H9 (cell line): ENCODE measurements around the gene TRIM24. TPM values are rescaled to one million over a fixed set of nuclear protein-coding genes. Genes with fewer than 3 reads are reported as not detected.
"Not testable (repeated sequence)": the region's sequence is repeated elsewhere in the genome, so short reads cannot be mapped to it uniquely, and the experiment has no call there.

Experiments
- DNase-seq: peaks from one replicate; pipeline ENCODE4 v3.0.0-alpha.2; 2017
- H2AFZ ChIP-seq: one replicate; pipeline ENCODE4 v1.6.1; 2013; ENCODE audit warnings: mild to moderate bottlenecking, low read length, control low read depth, moderate library complexity
- H2AK5ac ChIP-seq: 2 replicates; pipeline ENCODE4 v1.6.1; 2013; ENCODE audit warnings: low read length, control low read depth, mixed read lengths; ENCODE audit not compliant: insufficient read length
- H2BK120ac ChIP-seq: one replicate; pipeline ENCODE4 v1.6.1; 2013; ENCODE audit warnings: low read depth, mild to moderate bottlenecking, low read length, control low read depth, inconsistent platforms; ENCODE audit not compliant: poor library complexity, severe bottlenecking
- H2BK12ac ChIP-seq: 2 replicates; pipeline ENCODE4 v1.6.1; 2013; ENCODE audit warnings: low read length, control low read depth, mixed read lengths, low read depth; ENCODE audit not compliant: insufficient read length
- H2BK15ac ChIP-seq: 2 replicates; pipeline ENCODE4 v1.6.1; 2013; ENCODE audit warnings: low read depth, low read length, control low read depth
- H2BK20ac ChIP-seq: one replicate; pipeline ENCODE4 v1.6.1; 2013; ENCODE audit warnings: low read depth, mild to moderate bottlenecking, low read length, control low read depth, inconsistent platforms; ENCODE audit not compliant: poor library complexity, severe bottlenecking
- H2BK5ac ChIP-seq: 2 replicates; pipeline ENCODE4 v1.6.1; 2013; ENCODE audit warnings: low read length, control low read depth, mixed read lengths; ENCODE audit not compliant: insufficient read length
- H3K14ac ChIP-seq: 2 replicates; pipeline ENCODE4 v1.6.1; 2013; ENCODE audit warnings: low read length, control low read depth; ENCODE audit not compliant: insufficient read depth
- H3K18ac ChIP-seq: 2 replicates; pipeline ENCODE4 v1.6.1; 2013; ENCODE audit warnings: low read depth, mild to moderate bottlenecking, mixed read lengths, low read length, control low read depth; ENCODE audit not compliant: insufficient read length
- H3K23ac ChIP-seq: 2 replicates; pipeline ENCODE4 v1.6.1; 2013; ENCODE audit warnings: low read length, control low read depth, mixed read lengths, low read depth; ENCODE audit not compliant: insufficient read length
- H3K23me2 ChIP-seq: 2 replicates; pipeline ENCODE4 v1.6.1; 2013; ENCODE audit warnings: low read depth, mild to moderate bottlenecking, mixed read lengths, low read length, control low read depth; ENCODE audit not compliant: insufficient read length, poor library complexity, severe bottlenecking
- H3K27ac ChIP-seq: 2 replicates; pipeline ENCODE4 v1.5.1; 2013; ENCODE audit warnings: low read length, control low read depth, mixed read lengths, low read depth; ENCODE audit not compliant: insufficient read length
- H3K27me3 ChIP-seq: 2 replicates; pipeline ENCODE4 v1.6.1; 2013; ENCODE audit warnings: low read length, control low read depth, inconsistent platforms; ENCODE audit not compliant: insufficient read depth
- H3K4ac ChIP-seq: 2 replicates; pipeline ENCODE4 v1.6.1; 2013; ENCODE audit warnings: low read depth, mild to moderate bottlenecking, control low read depth, inconsistent platforms, low read length, moderate library complexity
- H3K4me1 ChIP-seq: 2 replicates; pipeline ENCODE4 v1.6.1; 2013; ENCODE audit warnings: low read length, control low read depth, inconsistent platforms; ENCODE audit not compliant: insufficient read depth
- H3K4me2 ChIP-seq: 2 replicates; pipeline ENCODE4 v1.6.1; 2013; ENCODE audit warnings: low read length, control low read depth, mixed read lengths; ENCODE audit not compliant: insufficient read length, insufficient read depth
- H3K56ac ChIP-seq: 2 replicates; pipeline ENCODE4 v1.6.1; 2013; ENCODE audit warnings: low read depth, mild to moderate bottlenecking, mixed read lengths, low read length, control low read depth; ENCODE audit not compliant: insufficient read length
- H3K79me1 ChIP-seq: 2 replicates; pipeline ENCODE4 v1.6.1; 2013; ENCODE audit warnings: low read depth, mild to moderate bottlenecking, moderate library complexity, low read length, control low read depth, inconsistent platforms; ENCODE audit not compliant: insufficient read depth, poor library complexity, severe bottlenecking
- H3K79me2 ChIP-seq: 2 replicates; pipeline ENCODE4 v1.6.1; 2013; ENCODE audit warnings: low read length, control low read depth, inconsistent platforms; ENCODE audit not compliant: insufficient read depth
- H3K9ac ChIP-seq: 2 replicates; pipeline ENCODE4 v1.6.1; 2013; ENCODE audit warnings: low read length, control low read depth, mixed read lengths; ENCODE audit not compliant: insufficient read length; ENCODE audit errors: extremely low read depth
- H3K9me3 ChIP-seq: one replicate; pipeline ENCODE4 v1.6.1; 2013; ENCODE audit warnings: low read depth, low read length, inconsistent platforms; ENCODE audit not compliant: control insufficient read depth
- H3T11ph ChIP-seq: one replicate; pipeline ENCODE4 v1.6.1; 2013; ENCODE audit warnings: mild to moderate bottlenecking, low read length, control low read depth, inconsistent platforms
- H4K20me1 ChIP-seq: one replicate; pipeline ENCODE4 v1.6.1; 2013; ENCODE audit not compliant: control insufficient read depth, insufficient read length, insufficient read depth
- H4K5ac ChIP-seq: 2 replicates; pipeline ENCODE4 v1.6.1; 2013; ENCODE audit warnings: low read depth, mild to moderate bottlenecking, mixed read lengths, low read length, control low read depth; ENCODE audit not compliant: insufficient read length
- H4K8ac ChIP-seq: replicated peaks from 2 replicates; pipeline ENCODE4 v1.6.1; 2013; ENCODE audit warnings: low read length, control low read depth, mixed read lengths, low read depth; ENCODE audit not compliant: insufficient read length
- H4K91ac ChIP-seq: 2 replicates; pipeline ENCODE4 v1.6.1; 2013; ENCODE audit warnings: low read depth, mild to moderate bottlenecking, moderate library complexity, mixed read lengths, low read length, control low read depth; ENCODE audit not compliant: insufficient read length
- H3K27ac Mint-ChIP-seq, 3 experiments: 2 replicates in 2 of 3; 3 replicates in 1 of 3; pipeline ENCODE4 v1.8.0; 2020 to 2021; ENCODE audit warnings: mixed read lengths in 3 of 3, mild to moderate bottlenecking in 1 of 3, moderate library complexity in 1 of 3
- H3K27me3 Mint-ChIP-seq: 2 replicates; pipeline ENCODE4 v1.8.0; 2021; ENCODE audit warnings: low read depth, mild to moderate bottlenecking, moderate library complexity, mixed read lengths
- H3K36me3 Mint-ChIP-seq, 3 experiments: 2 replicates in 2 of 3; 3 replicates in 1 of 3; pipeline ENCODE4 v1.8.0; 2020 to 2021; ENCODE audit warnings: low read depth in 3 of 3, mixed read lengths in 3 of 3; ENCODE audit not compliant: insufficient read depth in 1 of 3
- H3K4me1 Mint-ChIP-seq, 2 experiments: 2 replicates each; pipeline ENCODE4 v1.8.0; 2020; ENCODE audit warnings: mixed read lengths in 2 of 2
- H3K4me3 Mint-ChIP-seq, 2 experiments: 2 replicates in 1 of 2; 3 replicates in 1 of 2; pipeline ENCODE4 v1.8.0; 2020 to 2021; ENCODE audit warnings: mild to moderate bottlenecking in 2 of 2, mixed read lengths in 2 of 2, moderate library complexity in 1 of 2
- H3K9me3 Mint-ChIP-seq, 2 experiments: 2 replicates in 1 of 2; 3 replicates in 1 of 2; pipeline ENCODE4 v1.8.0; 2020; ENCODE audit warnings: mild to moderate bottlenecking in 2 of 2, mixed read lengths in 2 of 2, moderate library complexity in 1 of 2
- CTCF ChIP-seq: fragments of 200-600 bp; sonication (generic); conservative IDR thresholded peaks from 3 replicates; pipeline ENCODE4 v1.8.0; 2021; ENCODE audit warnings: antibody characterized with exemption, mild to moderate bottlenecking
- whole genome bisulfite sequencing: extraction: QIAGEN DNeasy Blood & Tissue Kit; methylation state at CpG from one replicate; pipeline ENCODE4 v1.1.7; 2013; ENCODE audit warnings: missing lambda C conversion rate, low lambda C conversion rate, mixed read lengths; ENCODE audit not compliant: insufficient read length; ENCODE audit errors: extremely low coverage; 5-methylcytosine and 5-hydroxymethylcytosine counted together
- long read RNA-seq: library from polyadenylated mRNA; unstranded; transcript quantifications from one replicate; pipeline ENCODE4 v2.0.0, GENCODE V29; 2020
- total RNA-seq: library from RNA; stranded (reverse); gene quantifications from 2 replicates; pipeline ENCODE4 v1.2.1, GENCODE V29; 2021

Gene TRIM24
- total RNA-seq, result 255 and 260 TPM in 2 replicates
- long read RNA-seq, partial matches to known transcripts, result 65 of 78 reads
- long read RNA-seq, other reads (novel, unspliced or antisense), result 12 of 78 reads

- H3K4me1 ChIP-seq, result peaks cover 2% of the 10 kb centered on the region; the same call in 1 of the 2 replicates
- H4K91ac ChIP-seq, result no peak within 1 kb of the TSS
- H3K14ac ChIP-seq, result peak within 1 kb of the TSS; percentile 87
- H3K27ac ChIP-seq, result peak within 1 kb of the TSS; percentile 99
- peak within 1 kb of the TSS; percentile 89 for H2BK120ac ChIP-seq
- H2AFZ ChIP-seq, result no peak within 1 kb of the TSS
- Mint-ChIP-seq H3K4me3 (peak within 1 kb of the TSS; percentile 96 to 97), H3K36me3 (peaks cover 31 to 43% (median 40%) of the 10 kb centered on the region in 3 experiments), H3K9me3 (peaks cover 6 to 18% of the 10 kb centered on the region in 2 experiments; a peak in 4 of 5 replicates), H3K4me1 (peaks cover 44 to 49% of the 10 kb centered on the region in 2 experiments), H3K27ac (peak within 1 kb of the TSS; percentile 98 to 100 (median 99)), H3K27me3 (no peaks in the 10 kb centered on the region)
- H2BK5ac ChIP-seq, result no peak within 1 kb of the TSS
- TF ChIP-seq CTCF, result no peak
- no peak within 1 kb of the TSS for H4K8ac ChIP-seq
- H3K18ac ChIP-seq, result peak within 1 kb of the TSS; percentile 90
- no peak within 1 kb of the TSS for H4K5ac ChIP-seq
- H3K23ac ChIP-seq, result no peak within 1 kb of the TSS
- no peak for DNase-seq
- H2AK5ac ChIP-seq, result no peak within 1 kb of the TSS
- no peak within 1 kb of the TSS for H2BK12ac ChIP-seq
- no peaks in the 10 kb centered on the region for H3K27me3 ChIP-seq
- no peak within 1 kb of the TSS; the same call in 1 of the 2 replicates for H3K4ac ChIP-seq
- no peaks in the 10 kb centered on the region for H3K79me1 ChIP-seq
- H3K9ac ChIP-seq, result peak within 1 kb of the TSS; percentile 99
- H4K20me1 ChIP-seq, result no peaks in the 10 kb centered on the region
- H3K23me2 ChIP-seq, result peaks cover 4% of the 10 kb centered on the region
- H3K9me3 ChIP-seq, result no peaks in the 10 kb centered on the region
- peaks cover 35% of the 10 kb centered on the region for H3K79me2 ChIP-seq
- no peak within 1 kb of the TSS for H2BK20ac ChIP-seq
- 0 out of 2 replicates have a peak within 1 kb of the TSS, but pooled peaks have one; percentile 5 for H2BK15ac ChIP-seq
- no peak within 1 kb of the TSS for H3K56ac ChIP-seq
- WGBS, result no CpG with 5 or more reads among the region's 59 CpGs
- H3K4me2 ChIP-seq, result peak within 1 kb of the TSS; percentile 94
- H3T11ph ChIP-seq, result peak within 1 kb of the TSS; percentile 55
These were observed at the start of gene TRIM24 for GRCh38 chr7:138460176-138460648. TSS of gene TRIM24 (plus strand) at chr7:138460259. CDS start at chr7:138460549, 290 bp downstream.

GRCh38 chr7:138412077-138412476 lies 48.0 kb upstream of the TRIM24 start:
- not testable (repeated sequence) for H3K27me3 ChIP-seq, H2BK120ac ChIP-seq, H2BK15ac ChIP-seq, H4K20me1 ChIP-seq, H2BK5ac ChIP-seq, H3K27ac Mint-ChIP-seq, H3K4me3 Mint-ChIP-seq, H3K36me3 Mint-ChIP-seq, H3K4me1 Mint-ChIP-seq, H3K4me2 ChIP-seq, H3K27ac ChIP-seq, H3K27me3 Mint-ChIP-seq, H3K9me3 Mint-ChIP-seq, H2AFZ ChIP-seq, H3K23me2 ChIP-seq, H4K8ac ChIP-seq, H3K4ac ChIP-seq, H3T11ph ChIP-seq, H3K14ac ChIP-seq, H4K5ac ChIP-seq, DNase-seq, H3K23ac ChIP-seq, H3K79me2 ChIP-seq, H3K56ac ChIP-seq, H3K4me1 ChIP-seq, H2AK5ac ChIP-seq, H4K91ac ChIP-seq, H2BK12ac ChIP-seq, H3K9ac ChIP-seq, H3K79me1 ChIP-seq, H3K18ac ChIP-seq, H2BK20ac ChIP-seq, H3K9me3 ChIP-seq
- no CpG with 5 or more reads among the region's 3 CpGs for WGBS
